HCT116 (cell line): ENCODE results near the gene AHRR. TPM values are rescaled to one million over a fixed set of nuclear protein-coding genes. Genes with fewer than 3 reads are reported as not detected.
A peak's percentile ranks its signal among the peaks of the same experiment; 100 is the strongest.

Experiments
- ATAC-seq: fragments of 200-7000 bp; cut with Tn5 transposase; 2 replicates; pipeline ENCODE4 v1.9.1; 2020; ENCODE audit warnings: mild to moderate bottlenecking, moderate library complexity
- BruUV-seq: library from RNA; stranded (reverse); fragments of 400-500 nt; replicated peaks from 2 replicates; lab custom pipeline; 2021; lab: Mats Ljungman, UMichigan
- CTCF ChIA-PET: fragments of 300-600 bp; sonication (Branson Sonifier 250); formaldehyde crosslinking; loops from one replicate; lab custom pipeline; 2021; ENCODE audit warnings: antibody characterized with exemption; lab: Charles Lee
- POLR2A ChIA-PET: fragments of 300-600, 350-600 bp; sonication (Branson Sonifier 250); formaldehyde crosslinking; loops from one replicate; lab custom pipeline; 2021; ENCODE audit warnings: antibody characterized with exemption; lab: Charles Lee
- RAD21 ChIA-PET, 2 experiments: fragments of 300-600 bp; sonication (Branson Sonifier 250); formaldehyde crosslinking; loops; one replicate each; lab custom pipeline; 2023; ENCODE audit warnings: low total read pairs in 2 of 2; ENCODE audit not compliant: uncharacterized antibody in 2 of 2, unreplicated experiment in 2 of 2, low non-redundant PET in 1 of 2; lab: Charles Lee
- DNase-seq: peaks from one replicate; pipeline ENCODE4 v3.0.0-alpha.2; 2010; ENCODE audit warnings: low read depth, low spot score
- H2AFZ ChIP-seq: fragments of 200-600 bp; shearing (Covaris generic), sonication (generic); 2 replicates; pipeline ENCODE4 v1.6.1; 2017; ENCODE audit warnings: low read depth, mixed run types, mixed read lengths, antibody characterized with exemption, low read length; ENCODE audit not compliant: poor library complexity, severe bottlenecking
- H3K27ac ChIP-seq: 2 replicates; pipeline ENCODE4 v1.5.1; 2012; ENCODE audit warnings: low read depth, low read length
- H3K27me3 ChIP-seq: fragments of 200-600 bp; sonication (generic); 2 replicates; pipeline ENCODE4 v1.6.1; 2016; ENCODE audit warnings: mixed run types, low read length, mixed read lengths; ENCODE audit not compliant: insufficient read depth
- H3K36me3 ChIP-seq, 2 experiments: fragments of 200-500 bp in 1 of 2; fragments of 200-600 bp in 1 of 2; sonication (Bioruptor generic) in 1 of 2; sonication (generic) in 1 of 2; 2 replicates each; pipeline versions ENCODE4 v1.5.1 to v1.6.1; 2014 to 2016; ENCODE audit warnings: low read length in 2 of 2, inconsistent platforms in 1 of 2, mixed read lengths in 1 of 2, mixed run types in 1 of 2; ENCODE audit not compliant: insufficient read depth in 2 of 2, control insufficient read depth in 1 of 2
- H3K4me1 ChIP-seq, 2 experiments: fragments of 200-600 bp in 1 of 2; sonication (generic) in 1 of 2; 2 replicates each; pipeline versions ENCODE4 v1.5.1 to v1.6.1; 2012 to 2017; ENCODE audit warnings: low read length in 2 of 2, inconsistent platforms in 1 of 2, mild to moderate bottlenecking in 1 of 2, mixed read lengths in 1 of 2, mixed run types in 1 of 2, moderate library complexity in 1 of 2; ENCODE audit not compliant: insufficient read depth in 2 of 2, control insufficient read depth in 1 of 2
- H3K4me2 ChIP-seq: fragments of 200-600 bp; sonication (generic); 2 replicates; pipeline ENCODE4 v1.6.1; 2017; ENCODE audit warnings: mixed run types, low read length, mixed read lengths
- H3K4me3 ChIP-seq, 2 experiments: fragments of 200-600 bp in 1 of 2; sonication (generic) in 1 of 2; replicated peaks in 1 of 2; 2 replicates each; pipeline ENCODE4 v1.5.1; 2011 to 2016; ENCODE audit warnings: low read length in 2 of 2, control low read depth in 1 of 2, low read depth in 1 of 2, mild to moderate bottlenecking in 1 of 2, mixed read lengths in 1 of 2, mixed run types in 1 of 2
- H3K79me2 ChIP-seq: fragments of 200-600 bp; sonication (generic); 2 replicates; pipeline ENCODE4 v1.6.1; 2017; ENCODE audit warnings: mild to moderate bottlenecking, mixed run types, low read length, moderate library complexity, mixed read lengths; ENCODE audit not compliant: insufficient read depth
- H3K9ac ChIP-seq: fragments of 200-600 bp; sonication (generic); 2 replicates; pipeline ENCODE4 v1.6.1; 2016; ENCODE audit warnings: low read length, mixed read lengths
- H3K9me2 ChIP-seq: fragments of 200-600 bp; sonication (generic), shearing (Covaris generic); 2 replicates; pipeline ENCODE4 v1.6.1; 2017; ENCODE audit warnings: mixed run types, mild to moderate bottlenecking, moderate library complexity; ENCODE audit not compliant: insufficient read depth
- H3K9me3 ChIP-seq, 2 experiments: fragments of 200-500 bp in 1 of 2; fragments of 200-600 bp in 1 of 2; sonication (Bioruptor generic) in 1 of 2; sonication (generic) in 1 of 2; 2 replicates each; pipeline ENCODE4 v1.6.1; 2014 to 2017; ENCODE audit warnings: low read length in 2 of 2, mixed read lengths in 2 of 2, inconsistent platforms in 1 of 2, low read depth in 1 of 2, mild to moderate bottlenecking in 1 of 2, mixed run types in 1 of 2, moderate library complexity in 1 of 2; ENCODE audit not compliant: control insufficient read depth in 1 of 2, insufficient read depth in 1 of 2
- H4K20me1 ChIP-seq: fragments of 200-600 bp; sonication (generic), shearing (Covaris generic); 2 replicates; pipeline ENCODE4 v1.6.1; 2017; ENCODE audit warnings: mixed run types, mild to moderate bottlenecking, moderate library complexity; ENCODE audit not compliant: insufficient read depth
- ATF3 ChIP-seq: IDR thresholded peaks from 2 replicates; pipeline ENCODE4 v1.6.1; 2012
- CTCF ChIP-seq, 3 experiments: fragments of 200-600 bp in 1 of 3; sonication (generic) in 1 of 3; IDR thresholded peaks in 2 of 3; conservative IDR thresholded peaks in 1 of 3; 2 replicates each; pipeline ENCODE4 v1.5.1; 2012 to 2017; ENCODE audit warnings: low read depth in 2 of 3, low read length in 2 of 3, antibody characterized with exemption in 1 of 3, borderline replicate concordance in 1 of 3, control low read depth in 1 of 3, mild to moderate bottlenecking in 1 of 3, mixed read lengths in 1 of 3, mixed run types in 1 of 3, moderate library complexity in 1 of 3; ENCODE audit not compliant: insufficient read depth in 1 of 3
- EGR1 ChIP-seq: IDR thresholded peaks from 2 replicates; pipeline ENCODE4 v1.6.1; 2012; ENCODE audit warnings: low read depth
- ELF1 ChIP-seq: IDR thresholded peaks from 2 replicates; pipeline ENCODE4 v1.6.1; 2012; ENCODE audit warnings: low read depth, borderline replicate concordance
- EZH2phosphoT487 ChIP-seq: fragments of 200-600 bp; IDR thresholded peaks from 2 replicates; pipeline ENCODE4 v1.6.1; 2018; ENCODE audit warnings: antibody characterized with exemption, borderline replicate concordance
- FOSL1 ChIP-seq: IDR thresholded peaks from 2 replicates; pipeline ENCODE4 v1.6.1; 2012; ENCODE audit warnings: low read depth
- JUND ChIP-seq: IDR thresholded peaks from 2 replicates; pipeline ENCODE4 v1.6.1; 2012
- MAX ChIP-seq: IDR thresholded peaks from 2 replicates; pipeline ENCODE4 v1.6.1; 2012
- POLR2A ChIP-seq: IDR thresholded peaks from 2 replicates; pipeline ENCODE4 v1.7.0; 2011; ENCODE audit warnings: borderline replicate concordance; ENCODE audit not compliant: insufficient read depth, insufficient read length; ENCODE audit errors: extremely low read depth
- RAD21 ChIP-seq: IDR thresholded peaks from 2 replicates; pipeline ENCODE4 v1.6.1; 2012; ENCODE audit warnings: low read depth, mild to moderate bottlenecking
- REST ChIP-seq: IDR thresholded peaks from 2 replicates; pipeline ENCODE4 v1.6.1; 2012; ENCODE audit warnings: low read depth
- SIN3A ChIP-seq: IDR thresholded peaks from 2 replicates; pipeline ENCODE4 v1.6.1; 2012; ENCODE audit warnings: low read depth
- SP1 ChIP-seq: IDR thresholded peaks from 2 replicates; pipeline ENCODE4 v1.6.1; 2012; ENCODE audit warnings: low read depth
- SRF ChIP-seq: IDR thresholded peaks from 2 replicates; pipeline ENCODE4 v1.6.1; 2012; ENCODE audit warnings: low read depth
- YY1 ChIP-seq: IDR thresholded peaks from 2 replicates; pipeline ENCODE4 v1.6.1; 2011; ENCODE audit warnings: low read length, low read depth, moderate library complexity, mild to moderate bottlenecking; ENCODE audit not compliant: insufficient replicate concordance; ENCODE audit errors: extremely low read depth
- ZBTB33 ChIP-seq: IDR thresholded peaks from 2 replicates; pipeline ENCODE4 v1.6.1; 2011; ENCODE audit warnings: mild to moderate bottlenecking, low read length, moderate library complexity; ENCODE audit not compliant: insufficient replicate concordance; ENCODE audit errors: extremely low read depth
- ZFX ChIP-seq: fragments of 450-650 bp; IDR thresholded peaks from 2 replicates; pipeline ENCODE4 v1.6.1; 2017
- ZNF274 ChIP-seq: fragments of 200-500 bp; sonication (Bioruptor generic); IDR thresholded peaks from 2 replicates; pipeline ENCODE4 v1.6.1; 2014; ENCODE audit warnings: mild to moderate bottlenecking, low read depth, low read length, inconsistent platforms
- intact Hi-C: fragments of 100-400 bp; cut with micrococcal nuclease; formaldehyde crosslinking; loops from 2 replicates; pipeline ENCODE4 v1.10.0; 2022
- total RNA-seq: library from RNA; stranded (reverse); gene quantifications from one replicate; pipeline ENCODE4 v1.2.1, GENCODE V29; 2021; ENCODE audit not compliant: unreplicated experiment

Gene AHRR
- total RNA-seq, 1 experiment from 2014 or later, result 12.7 TPM

- Histone ChIP-seq H3K9me3 (no peaks in the 10 kb centered on the region), H3K4me3 (no peak overlapping the region), H3K36me3 (no peaks in the 10 kb centered on the region), H4K20me1 (no peaks in the 10 kb centered on the region), H3K27ac (peak overlapping the region; percentile 60; the same call in 1 of the 2 replicates), H3K9me2 (no peaks in the 10 kb centered on the region), H2AFZ (no peak overlapping the region), H3K27me3 (no peaks in the 10 kb centered on the region), H3K79me2 (no peaks in the 10 kb centered on the region), H3K4me1 (peaks cover 17 to 72% of the 10 kb centered on the region in 2 experiments), H3K9ac (peak overlapping the region; percentile 74), H3K4me2 (peak overlapping the region; percentile 72)
- no TSS peak for BruUV-seq
- RAD21 ChIA-PET, result no interaction called here
- peak; percentile 4; the same call in 1 of the 2 replicates for ATAC-seq
- no peak for TF ChIP-seq EZH2phosphoT487
- no peak for TF ChIP-seq ZFX
- TF ChIP-seq ZBTB33, result no peak
- no peak for TF ChIP-seq YY1
- no peak for TF ChIP-seq ELF1
- TF ChIP-seq EGR1, result no peak
- no peak for TF ChIP-seq POLR2A
- no peak for TF ChIP-seq SIN3A
- TF ChIP-seq SP1, result no peak
- TF ChIP-seq SRF, result no peak
- no peak for TF ChIP-seq REST
- no peak for TF ChIP-seq ZNF274
- no peak for TF ChIP-seq RAD21
- TF ChIP-seq JUND, result no peak
- TF ChIP-seq MAX, result no peak
- TF ChIP-seq ATF3, result no peak
- TF ChIP-seq FOSL1, result no peak
- TF ChIP-seq CTCF (IDR thresholded peaks at IDR 0.05 in 2 of 3, conservative IDR thresholded peaks at IDR 0.05 in 1 of 3; ENCODE audit: borderline replicate concordance in 1 of 3, insufficient read depth in 1 of 3, low read depth in 2 of 3, low read length in 2 of 3), result no peak
- no peak for DNase-seq
- POLR2A ChIA-PET, result no interaction called here
- intact Hi-C loops, result no loop called here
- CTCF ChIA-PET, result no interaction called here
Measured at GRCh38 chr5:398475-399295, 77.2 kb downstream of the AHRR start.
